ENCODE results near the gene OLFM1.
"Not testable (repeated sequence)": the region's sequence is repeated elsewhere in the genome, so short reads cannot be mapped to it uniquely, and the experiment has no call there.

The OLFM1 gene

DNA sequence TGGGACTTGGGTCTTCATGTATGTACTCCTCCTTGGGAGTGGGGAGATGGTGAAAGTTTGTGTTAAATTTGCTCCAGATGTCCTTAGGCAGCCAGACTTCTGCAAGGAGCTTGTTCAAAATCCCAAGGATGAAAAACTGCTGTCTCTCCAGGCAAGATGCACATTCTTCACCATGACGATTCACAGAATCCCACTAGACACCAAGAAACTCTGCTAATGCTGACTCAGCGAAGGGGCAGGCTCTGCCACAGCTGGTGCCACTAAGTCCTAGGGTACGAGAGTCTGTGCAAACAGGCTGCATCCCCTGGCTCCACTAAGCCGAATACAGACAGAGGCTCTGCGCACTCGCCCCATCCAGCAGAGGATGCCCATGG is 71.1 kb downstream of the OLFM1 start:
- H3K4me1 ChIP-seq (ENCODE audit: insufficient read depth, low read length), result no peaks in the 10 kb centered on the region
- H3K27me3 ChIP-seq (ENCODE audit: insufficient read depth, low read length), result peaks cover 25% of the 10 kb centered on the region
- no peaks in the 10 kb centered on the region for H3K36me3 ChIP-seq (ENCODE audit: insufficient read depth, low read length)
- no peaks in the 10 kb centered on the region for H3K9me3 ChIP-seq (ENCODE audit: low read length)
- H2AFZ ChIP-seq (ENCODE audit: low read depth, low read length), result no peak overlapping the region
- H3K4me3 ChIP-seq (ENCODE audit: low read length), result no peak overlapping the region

DNA sequence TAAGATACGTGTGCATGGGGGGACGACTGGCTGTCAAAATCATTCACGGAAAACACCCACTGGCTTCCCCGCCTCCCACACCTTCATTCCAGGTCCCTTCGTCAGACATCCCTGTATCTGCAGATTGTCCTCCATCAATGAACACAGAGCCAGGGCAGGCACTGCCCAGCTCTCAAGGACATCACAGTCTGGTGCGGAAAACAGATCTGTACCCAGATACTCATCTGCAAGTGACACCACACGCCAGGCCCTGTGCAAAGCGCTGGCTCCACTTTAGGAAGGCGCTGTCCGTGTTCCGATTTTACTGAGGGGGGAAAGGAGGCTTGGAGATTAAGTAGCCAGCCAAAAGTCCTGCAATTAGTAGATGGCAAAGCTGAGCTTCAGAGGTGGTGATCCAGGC is 72.3 kb downstream of the OLFM1 start:
- Histone ChIP-seq H3K27me3 (ENCODE audit: insufficient read depth, low read length) (peaks cover 32% of the 10 kb centered on the region), H3K36me3 (ENCODE audit: insufficient read depth, low read length) (no peaks in the 10 kb centered on the region)

DNA sequence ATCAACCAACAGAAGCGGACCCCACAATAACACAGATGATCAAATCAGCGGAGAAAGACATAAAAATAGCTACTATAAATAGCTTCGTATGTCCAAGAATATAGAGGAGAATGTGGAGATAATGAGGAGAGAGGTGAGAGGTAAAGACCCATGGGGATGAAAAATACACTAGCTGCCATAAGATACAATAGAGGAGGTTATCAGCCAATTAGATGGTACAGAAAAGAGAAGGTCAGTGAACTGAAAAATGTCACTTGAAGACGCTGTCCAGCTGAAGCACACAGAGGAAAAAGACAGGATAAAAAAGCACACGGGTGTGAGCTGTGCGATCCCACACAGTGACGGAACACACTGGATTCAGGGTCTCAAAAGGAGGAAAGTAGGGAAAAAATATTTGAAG is 73.4 kb downstream of the OLFM1 start:
- Histone ChIP-seq H3K9me3 (ENCODE audit: low read length) (no peaks in the 10 kb centered on the region), H3K27me3 (ENCODE audit: insufficient read depth, low read length) (peaks cover 41% of the 10 kb centered on the region), H2AFZ (ENCODE audit: low read depth, low read length) (no peak overlapping the region), H3K36me3 (ENCODE audit: insufficient read depth, low read length) (no peaks in the 10 kb centered on the region), H3K4me3 (ENCODE audit: low read length) (no peak overlapping the region), H3K4me1 (ENCODE audit: insufficient read depth, low read length) (no peaks in the 10 kb centered on the region)

More for the DNA sequence above, 72.3 kb downstream of the OLFM1 start:
- H3K4me1 ChIP-seq (ENCODE audit: insufficient read depth, low read length), result no peaks in the 10 kb centered on the region
- no peak overlapping the region for H2AFZ ChIP-seq (ENCODE audit: low read depth, low read length)
- H3K9me3 ChIP-seq (ENCODE audit: low read length), result no peaks in the 10 kb centered on the region
- H3K4me3 ChIP-seq (ENCODE audit: low read length), result no peak overlapping the region

DNA sequence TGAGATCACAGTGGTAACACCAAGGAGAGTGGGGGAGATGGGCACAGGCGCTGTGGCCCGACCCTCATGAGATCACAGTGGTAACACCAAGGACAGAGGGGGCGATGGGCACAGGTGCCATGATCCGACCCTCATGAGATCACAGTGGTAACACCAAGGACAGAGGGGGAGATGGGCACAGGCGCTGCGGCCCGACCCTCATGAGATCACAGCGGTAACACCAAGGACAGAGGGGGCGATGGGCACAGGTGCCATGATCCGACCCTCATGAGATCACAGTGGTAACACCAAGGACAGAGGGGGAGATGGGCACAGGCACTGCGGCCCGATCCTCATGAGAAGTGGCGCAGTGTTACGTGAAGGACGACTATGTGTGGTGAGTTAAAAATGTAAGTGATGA is 75.1 kb downstream of the OLFM1 start:
- H3K27me3 ChIP-seq (ENCODE audit: insufficient read depth, low read length), result peaks cover 41% of the 10 kb centered on the region
- H2AFZ ChIP-seq (ENCODE audit: low read depth, low read length); H3K9me3 ChIP-seq (ENCODE audit: low read length); H3K4me1 ChIP-seq (ENCODE audit: insufficient read depth, low read length); H3K36me3 ChIP-seq (ENCODE audit: insufficient read depth, low read length); H3K4me3 ChIP-seq (ENCODE audit: low read length): not testable (repeated sequence)

DNA sequence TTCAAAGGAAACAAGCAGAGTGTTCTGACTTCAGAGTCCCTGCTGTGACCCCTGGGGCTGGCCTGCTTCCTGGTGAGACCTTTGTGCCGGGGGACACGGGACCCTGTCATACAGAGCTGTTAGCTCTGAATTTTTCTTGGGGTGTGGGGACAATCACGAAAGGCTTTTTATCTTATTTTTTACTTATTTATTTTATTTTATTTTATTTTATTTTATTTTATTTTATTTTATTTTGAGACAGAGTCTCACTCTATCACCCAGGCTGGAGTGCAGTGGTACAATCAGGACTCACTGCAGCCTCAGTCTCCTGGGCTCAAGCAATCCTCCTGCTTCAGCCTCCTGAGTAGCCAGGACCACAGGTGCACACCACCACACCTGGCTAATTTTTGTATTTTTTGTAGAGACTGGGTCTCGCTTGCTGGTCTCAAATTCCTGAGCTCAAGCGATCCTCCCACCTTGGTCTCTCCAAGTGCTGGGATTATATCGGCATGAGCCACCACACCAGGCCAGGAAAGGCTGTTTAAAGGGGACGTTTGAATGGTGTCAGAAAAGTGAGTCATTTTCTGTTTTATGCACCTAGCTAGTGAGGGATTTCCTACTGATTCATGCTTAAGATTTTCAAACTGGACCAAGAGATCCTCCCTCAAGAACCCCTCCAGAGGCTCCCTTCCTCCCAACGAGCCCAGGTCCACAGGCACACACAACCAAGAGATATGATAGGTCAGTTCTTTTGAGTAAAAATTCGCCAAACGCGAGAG is 75.7 kb downstream of the OLFM1 start:
- Histone ChIP-seq H3K4me3 (ENCODE audit: low read length) (no peak overlapping the region), H3K9me3 (ENCODE audit: low read length) (no peaks in the 10 kb centered on the region), H3K36me3 (ENCODE audit: insufficient read depth, low read length) (no peaks in the 10 kb centered on the region), H3K4me1 (ENCODE audit: insufficient read depth, low read length) (no peaks in the 10 kb centered on the region), H3K27me3 (ENCODE audit: insufficient read depth, low read length) (peaks cover 36% of the 10 kb centered on the region), H2AFZ (ENCODE audit: low read depth, low read length) (no peak overlapping the region)

DNA sequence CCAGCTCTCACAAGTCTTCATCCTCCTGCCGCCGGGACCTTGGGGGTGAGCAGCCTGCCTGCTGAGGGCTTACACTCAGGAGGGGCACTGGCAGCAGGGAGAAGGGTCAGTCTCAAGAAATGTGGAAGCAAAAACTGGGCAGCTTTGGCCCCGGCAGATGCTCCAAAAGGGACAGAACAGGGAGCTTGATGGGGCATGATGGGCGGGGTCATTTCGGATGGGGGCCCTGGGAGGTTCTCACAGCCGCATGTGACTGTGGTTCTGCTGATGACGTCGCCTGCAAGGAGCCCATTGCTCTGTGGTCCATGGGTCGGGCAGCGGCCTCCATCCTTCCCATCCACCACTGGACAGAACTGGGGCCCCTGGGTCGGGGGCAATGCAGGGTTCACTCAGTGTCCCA is 76.6 kb downstream of the OLFM1 start:
- H3K36me3 ChIP-seq (ENCODE audit: insufficient read depth, low read length), result no peaks in the 10 kb centered on the region
- peaks cover 36% of the 10 kb centered on the region for H3K27me3 ChIP-seq (ENCODE audit: insufficient read depth, low read length)
- H3K4me3 ChIP-seq (ENCODE audit: low read length), result no peak overlapping the region
- H3K9me3 ChIP-seq (ENCODE audit: low read length), result no peaks in the 10 kb centered on the region
- H3K4me1 ChIP-seq (ENCODE audit: insufficient read depth, low read length), result no peaks in the 10 kb centered on the region
- no peak overlapping the region for H2AFZ ChIP-seq (ENCODE audit: low read depth, low read length)

DNA sequence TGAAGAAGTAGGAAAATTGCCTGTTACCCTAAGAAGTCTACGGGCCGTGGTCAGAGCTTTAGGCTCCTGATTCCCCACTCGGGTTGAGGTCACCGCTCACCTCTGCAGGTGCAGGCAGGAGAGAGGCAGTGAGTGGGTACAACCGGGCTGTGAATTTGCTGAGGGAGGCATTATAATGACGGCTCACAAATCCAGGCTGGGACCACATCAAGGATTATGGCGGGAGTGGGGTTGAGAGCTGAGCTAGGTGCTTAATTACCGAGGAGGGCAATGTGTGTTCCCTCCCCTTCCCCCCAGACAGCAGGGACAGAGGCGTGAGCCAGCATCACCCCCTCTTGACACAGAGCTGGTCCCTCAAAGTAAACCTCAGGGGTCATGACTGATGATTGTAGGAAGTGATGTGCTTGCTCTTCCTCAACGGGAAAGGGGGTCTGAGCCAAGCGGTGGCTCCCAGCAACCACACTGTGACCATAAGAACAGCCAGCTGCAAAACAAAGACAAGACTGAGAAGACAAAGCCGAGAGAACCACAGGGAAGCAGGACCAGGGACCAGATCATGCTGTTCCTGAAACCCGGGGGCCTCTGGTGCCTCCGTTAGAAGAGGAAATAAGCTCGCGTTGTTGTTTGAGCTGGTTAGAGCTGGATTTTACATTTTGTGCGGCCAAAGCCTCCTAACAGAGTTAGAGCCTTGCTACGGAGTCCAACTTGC is 77.7 kb downstream of the OLFM1 start:
- Histone ChIP-seq H3K4me1 (ENCODE audit: insufficient read depth, low read length) (no peaks in the 10 kb centered on the region), H3K9me3 (ENCODE audit: low read length) (no peaks in the 10 kb centered on the region), H3K4me3 (ENCODE audit: low read length) (no peak overlapping the region), H3K27me3 (ENCODE audit: insufficient read depth, low read length) (peaks cover 35% of the 10 kb centered on the region), H3K36me3 (ENCODE audit: insufficient read depth, low read length) (no peaks in the 10 kb centered on the region), H2AFZ (ENCODE audit: low read depth, low read length) (no peak overlapping the region)

DNA sequence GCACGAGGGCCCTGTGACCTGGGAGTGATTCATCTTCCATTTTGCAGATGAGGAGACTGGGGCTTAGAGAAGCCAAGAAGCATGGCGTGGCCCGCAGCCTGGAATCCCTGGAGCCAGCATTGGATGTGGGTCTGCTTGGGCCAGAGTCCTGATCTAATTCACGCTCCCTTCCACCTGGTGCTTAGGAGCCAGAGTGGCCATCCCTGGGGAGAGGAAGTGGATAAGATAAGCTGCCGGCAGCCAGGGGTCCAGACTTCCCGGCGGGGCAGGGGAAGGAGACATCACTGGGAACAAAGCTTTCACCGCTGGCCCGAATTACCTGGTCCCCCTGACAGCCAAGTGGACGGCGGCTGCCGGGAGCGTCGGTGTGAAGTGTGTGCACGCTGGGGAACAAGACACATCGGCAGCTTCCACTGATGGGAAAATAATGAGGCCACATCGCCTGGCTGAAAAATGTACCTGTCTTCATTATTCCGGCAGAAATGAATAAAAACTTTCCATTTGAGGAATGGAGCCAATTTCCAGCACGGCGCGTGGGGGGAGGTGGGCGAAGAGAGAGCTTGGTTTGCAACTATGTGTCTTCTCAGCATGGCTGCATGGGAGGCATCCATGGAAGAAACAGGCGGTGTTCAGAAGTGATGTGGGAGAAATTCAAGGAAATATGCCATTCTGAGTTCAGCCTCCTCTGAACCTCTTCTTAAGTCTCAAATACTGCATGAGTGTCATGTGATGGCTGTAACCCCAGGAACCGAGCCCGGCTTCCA is 78.5 kb downstream of the OLFM1 start:
- no peaks in the 10 kb centered on the region for H3K9me3 ChIP-seq (ENCODE audit: low read length)
- H3K4me3 ChIP-seq (ENCODE audit: low read length), result no peak overlapping the region
- H2AFZ ChIP-seq (ENCODE audit: low read depth, low read length), result no peak overlapping the region
- H3K27me3 ChIP-seq (ENCODE audit: insufficient read depth, low read length), result peaks cover 28% of the 10 kb centered on the region
- H3K4me1 ChIP-seq (ENCODE audit: insufficient read depth, low read length), result no peaks in the 10 kb centered on the region
- no peaks in the 10 kb centered on the region for H3K36me3 ChIP-seq (ENCODE audit: insufficient read depth, low read length)

DNA sequence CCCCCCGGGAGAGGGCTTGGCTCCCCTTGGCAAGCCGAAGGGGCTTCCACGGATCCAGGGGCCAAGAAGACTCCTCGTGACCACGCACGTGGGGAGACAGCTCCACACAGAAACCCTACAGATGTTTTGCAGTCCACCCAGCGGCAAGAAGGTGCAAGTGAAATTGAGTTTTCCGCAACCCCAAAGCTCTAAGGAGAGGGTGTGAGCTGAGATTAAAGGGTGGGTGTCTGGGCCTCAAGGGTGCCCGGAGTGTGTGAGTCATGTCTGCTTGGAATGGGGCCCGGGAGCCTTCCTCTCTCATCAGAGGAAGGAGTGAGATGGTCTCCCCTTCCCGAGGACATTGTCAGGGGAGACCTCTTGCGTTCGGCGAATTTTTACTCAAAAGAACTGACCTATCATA is 79.1 kb downstream of the OLFM1 start:
- H3K36me3 ChIP-seq (ENCODE audit: insufficient read depth, low read length), result no peaks in the 10 kb centered on the region
- no peaks in the 10 kb centered on the region for H3K9me3 ChIP-seq (ENCODE audit: low read length)
- H3K27me3 ChIP-seq (ENCODE audit: insufficient read depth, low read length), result peaks cover 25% of the 10 kb centered on the region
- H3K4me1 ChIP-seq (ENCODE audit: insufficient read depth, low read length), result no peaks in the 10 kb centered on the region
- no peak overlapping the region for H2AFZ ChIP-seq (ENCODE audit: low read depth, low read length)
- H3K4me3 ChIP-seq (ENCODE audit: low read length), result no peak overlapping the region

DNA sequence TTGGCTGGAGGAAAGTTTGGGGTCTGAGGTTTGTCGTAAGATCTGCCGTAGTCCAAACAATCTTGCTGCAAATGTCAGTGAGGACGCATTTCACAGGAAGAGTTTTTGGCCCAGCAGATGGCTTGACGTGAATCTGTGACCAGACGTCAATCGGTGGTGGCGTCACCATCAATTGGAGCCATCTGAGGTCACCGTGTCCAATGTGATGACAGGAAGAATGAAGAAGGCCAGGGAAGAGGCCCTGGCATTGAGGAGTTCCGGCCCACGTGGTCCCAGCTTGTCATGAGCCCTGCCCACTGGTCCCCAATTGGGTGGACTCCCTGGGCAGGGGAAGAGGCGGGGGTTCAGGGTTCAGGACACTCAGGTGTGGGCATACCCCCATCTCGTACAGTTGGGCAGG is 79.9 kb downstream of the OLFM1 start:
- peaks cover 23% of the 10 kb centered on the region for H3K27me3 ChIP-seq (ENCODE audit: insufficient read depth, low read length)
- no peaks in the 10 kb centered on the region for H3K4me1 ChIP-seq (ENCODE audit: insufficient read depth, low read length)
- no peak overlapping the region for H2AFZ ChIP-seq (ENCODE audit: low read depth, low read length)
- H3K4me3 ChIP-seq (ENCODE audit: low read length), result no peak overlapping the region
- H3K9me3 ChIP-seq (ENCODE audit: low read length), result no peaks in the 10 kb centered on the region
- H3K36me3 ChIP-seq (ENCODE audit: insufficient read depth, low read length), result no peaks in the 10 kb centered on the region

DNA sequence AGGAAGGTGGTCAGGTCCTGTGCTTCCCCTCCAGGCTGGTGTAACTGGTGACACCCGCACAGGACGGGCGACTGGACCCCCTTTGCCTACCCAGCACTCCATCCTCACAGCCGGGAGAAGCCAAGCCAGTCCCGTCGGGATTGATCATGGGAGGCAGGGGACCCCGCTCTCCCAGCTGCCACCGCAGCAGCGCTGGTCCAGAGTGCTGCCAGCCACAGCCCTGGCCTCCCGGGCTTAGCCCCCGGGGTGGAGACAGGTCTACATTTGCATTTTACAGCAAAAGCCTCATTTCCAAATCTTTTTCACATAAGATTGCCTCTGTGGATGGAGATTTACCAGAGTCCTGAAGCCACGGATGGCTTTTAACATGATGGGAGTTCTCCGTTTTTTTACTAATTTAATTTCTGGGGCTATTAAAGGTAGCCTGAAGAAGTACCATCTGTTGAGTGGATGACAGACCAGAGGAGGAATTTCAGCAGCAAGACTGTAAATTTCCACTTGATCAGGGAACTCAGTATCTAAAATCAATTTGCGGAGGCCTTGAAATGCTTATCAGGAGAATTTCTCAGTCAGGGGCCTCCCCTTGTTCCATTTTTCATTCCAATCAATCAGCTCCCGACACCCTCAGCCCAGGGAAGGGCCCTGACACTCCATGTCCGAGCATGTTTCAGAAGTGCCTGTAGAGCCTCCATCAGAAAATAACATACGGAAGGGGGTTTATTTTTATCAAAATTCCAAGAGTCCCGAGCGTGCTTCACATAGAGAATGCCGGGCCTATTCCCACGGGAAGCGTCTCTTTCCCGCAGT is 80.6 kb downstream of the OLFM1 start:
- no peak overlapping the region for H3K4me3 ChIP-seq (ENCODE audit: low read length)
- H2AFZ ChIP-seq (ENCODE audit: low read depth, low read length), result no peak overlapping the region
- no peaks in the 10 kb centered on the region for H3K9me3 ChIP-seq (ENCODE audit: low read length)
- H3K36me3 ChIP-seq (ENCODE audit: insufficient read depth, low read length), result no peaks in the 10 kb centered on the region
- H3K4me1 ChIP-seq (ENCODE audit: insufficient read depth, low read length), result no peaks in the 10 kb centered on the region
- H3K27me3 ChIP-seq (ENCODE audit: insufficient read depth, low read length), result peaks cover 23% of the 10 kb centered on the region

DNA sequence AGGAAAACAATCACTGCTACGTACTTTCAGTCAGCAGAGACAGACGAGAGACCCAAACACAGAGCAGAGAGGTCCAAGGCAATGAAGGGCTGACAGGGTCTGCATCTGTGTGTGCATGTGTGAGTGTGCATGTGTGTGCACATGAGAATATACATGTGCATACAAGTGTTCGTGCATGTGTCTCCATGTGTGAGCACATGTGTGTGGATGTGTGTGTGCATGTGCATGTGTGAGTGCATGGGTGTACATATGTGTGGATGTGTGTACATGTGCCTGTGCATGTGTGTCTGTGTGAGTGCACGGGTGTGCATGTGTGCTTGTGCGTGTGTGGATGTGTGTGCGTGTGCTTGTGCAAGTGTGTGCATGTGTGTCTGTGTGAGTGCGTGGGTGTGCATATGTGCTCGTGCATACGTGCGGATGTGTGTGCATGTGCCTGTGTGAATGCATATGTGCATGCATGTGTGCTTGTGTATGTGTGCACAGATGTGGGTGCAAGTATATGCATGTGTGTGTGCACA is 82.3 kb downstream of the OLFM1 start:
- Histone ChIP-seq H3K9me3 (ENCODE audit: low read length) (no peaks in the 10 kb centered on the region), H2AFZ (ENCODE audit: low read depth, low read length) (no peak overlapping the region), H3K36me3 (ENCODE audit: insufficient read depth, low read length) (no peaks in the 10 kb centered on the region), H3K4me1 (ENCODE audit: insufficient read depth, low read length) (no peaks in the 10 kb centered on the region), H3K27me3 (ENCODE audit: insufficient read depth, low read length) (peaks cover 16% of the 10 kb centered on the region), H3K4me3 (ENCODE audit: low read length) (no peak overlapping the region)
